DND-41 (cell line): ENCODE measurements around the gene KCNIP1.

Experiments
- ATAC-seq: fragments of 200-7000 bp; cut with Tn5 transposase; 3 replicates; pipeline ENCODE4 v1.9.1; 2021; ENCODE audit warnings: low read depth; ENCODE audit not compliant: insufficient read depth
- DNase-seq: peaks from one replicate; pipeline ENCODE4 v3.0.0-alpha.2; 2020
- H2AFZ ChIP-seq: 2 replicates; pipeline ENCODE4 v1.6.0; 2012; ENCODE audit warnings: low read depth, low read length
- H3K27ac ChIP-seq: 2 replicates; pipeline ENCODE4 v1.5.1; 2012; ENCODE audit warnings: low read length, inconsistent platforms
- H3K27me3 ChIP-seq: fragments of 200-600 bp; sonication (generic); 2 replicates; pipeline ENCODE4 v1.6.0; 2012; ENCODE audit warnings: low read length, mild to moderate bottlenecking, inconsistent platforms; ENCODE audit not compliant: insufficient read depth, poor library complexity
- H3K36me3 ChIP-seq: 2 replicates; pipeline ENCODE4 v1.5.1; 2012; ENCODE audit warnings: low read length, inconsistent platforms; ENCODE audit not compliant: insufficient read depth
- H3K4me1 ChIP-seq: 2 replicates; pipeline ENCODE4 v1.5.1; 2012; ENCODE audit warnings: mild to moderate bottlenecking, low read length; ENCODE audit not compliant: insufficient read depth
- H3K4me2 ChIP-seq: 2 replicates; pipeline ENCODE4 v1.6.0; 2012; ENCODE audit warnings: mild to moderate bottlenecking, moderate library complexity, low read length, inconsistent platforms; ENCODE audit not compliant: insufficient read depth
- H3K4me3 ChIP-seq, 2 experiments: fragments of 200-600 bp in 1 of 2; shearing (Covaris generic) in 1 of 2; 2 replicates each; pipeline ENCODE4 v1.5.1; 2012 to 2016; ENCODE audit warnings: inconsistent platforms in 2 of 2, low read length in 2 of 2, mild to moderate bottlenecking in 2 of 2, low read depth in 1 of 2, moderate library complexity in 1 of 2
- H3K79me2 ChIP-seq: 2 replicates; pipeline ENCODE4 v1.6.0; 2012; ENCODE audit warnings: low read length, inconsistent platforms; ENCODE audit not compliant: insufficient read depth
- H3K9ac ChIP-seq: 2 replicates; pipeline ENCODE4 v1.6.0; 2012; ENCODE audit warnings: low read depth, mild to moderate bottlenecking, inconsistent platforms, low read length, moderate library complexity
- H3K9me3 ChIP-seq: 2 replicates; pipeline ENCODE4 v1.5.1; 2012; ENCODE audit warnings: low read length, moderate library complexity, mild to moderate bottlenecking, inconsistent platforms; ENCODE audit not compliant: insufficient read depth, severe bottlenecking
- H4K20me1 ChIP-seq: 2 replicates; pipeline ENCODE4 v1.6.0; 2012; ENCODE audit warnings: low read length; ENCODE audit not compliant: insufficient read depth
- CTCF ChIP-seq: IDR thresholded peaks from 2 replicates; pipeline ENCODE4 v1.5.1; 2012; ENCODE audit warnings: borderline replicate concordance, low read length, moderate library complexity, mild to moderate bottlenecking; ENCODE audit not compliant: poor library complexity, severe bottlenecking; ENCODE audit errors: extremely low read depth
- EZH2 ChIP-seq: IDR thresholded peaks from 3 replicates; pipeline ENCODE4 v1.6.1; 2012; ENCODE audit warnings: borderline replicate concordance, low read depth, mild to moderate bottlenecking, moderate library complexity, low read length, inconsistent platforms; ENCODE audit not compliant: severe bottlenecking

Gene KCNIP1

GRCh38 chr5:170644501-170644900 lies 140.7 kb downstream of the KCNIP1 start:
- Histone ChIP-seq H3K27ac (no peak overlapping the region), H3K4me3 (no peak overlapping the region), H3K4me2 (no peak overlapping the region), H2AFZ (no peak overlapping the region), H3K27me3 (peaks cover 3% of the 10 kb centered on the region), H3K4me1 (no peaks in the 10 kb centered on the region), H4K20me1 (0 out of 2 replicates have a peak, but pooled peaks cover 4% of the 10 kb centered on the region), H3K36me3 (no peaks in the 10 kb centered on the region), H3K9me3 (no peaks in the 10 kb centered on the region), H3K9ac (no peak overlapping the region), H3K79me2 (no peaks in the 10 kb centered on the region)
- no peak for TF ChIP-seq CTCF
- TF ChIP-seq EZH2, result no peak
- ATAC-seq, result no peak
- DNase-seq, result no peak

GRCh38 chr5:170648541-170648940 lies 144.7 kb downstream of the KCNIP1 start:
- Histone ChIP-seq H3K4me3 (no peak overlapping the region), H3K79me2 (no peaks in the 10 kb centered on the region), H3K4me2 (no peak overlapping the region), H3K9ac (no peak overlapping the region), H3K9me3 (no peaks in the 10 kb centered on the region), H3K36me3 (no peaks in the 10 kb centered on the region), H4K20me1 (0 out of 2 replicates have a peak, but pooled peaks cover 2% of the 10 kb centered on the region), H2AFZ (no peak overlapping the region), H3K4me1 (no peaks in the 10 kb centered on the region), H3K27me3 (peaks cover 18% of the 10 kb centered on the region), H3K27ac (no peak overlapping the region)
- ATAC-seq (no peak), DNase-seq (no peak)
- TF ChIP-seq EZH2 (no peak), CTCF (no peak)

GRCh38 chr5:170650850-170651249 lies 147.0 kb downstream of the KCNIP1 start:
- no peaks in the 10 kb centered on the region for H3K4me1 ChIP-seq
- no peaks in the 10 kb centered on the region for H3K9me3 ChIP-seq
- H3K27me3 ChIP-seq, result peaks cover 34% of the 10 kb centered on the region
- H3K79me2 ChIP-seq, result no peaks in the 10 kb centered on the region
- TF ChIP-seq EZH2 (no peak), CTCF (no peak)
- no peak overlapping the region for H3K4me2 ChIP-seq
- H2AFZ ChIP-seq, result no peak overlapping the region
- H3K4me3 ChIP-seq, result no peak overlapping the region
- H3K9ac ChIP-seq, result no peak overlapping the region
- no peaks in the 10 kb centered on the region for H3K36me3 ChIP-seq
- no peaks in the 10 kb centered on the region for H4K20me1 ChIP-seq
- ATAC-seq, result no peak
- no peak overlapping the region for H3K27ac ChIP-seq
- DNase-seq, result no peak

- no peak overlapping the region for H3K9ac ChIP-seq
Observed at GRCh38 chr5:170651604-170652277, 147.9 kb downstream of the KCNIP1 start.

More at GRCh38 chr5:170651604-170652277, 147.9 kb downstream of the KCNIP1 start:
- Histone ChIP-seq H3K79me2 (no peaks in the 10 kb centered on the region), H3K36me3 (no peaks in the 10 kb centered on the region), H3K9me3 (no peaks in the 10 kb centered on the region), H3K27ac (no peak overlapping the region), H3K4me2 (no peak overlapping the region), H2AFZ (no peak overlapping the region), H3K4me3 (no peak overlapping the region), H4K20me1 (no peaks in the 10 kb centered on the region), H3K4me1 (no peaks in the 10 kb centered on the region), H3K27me3 (peaks cover 42% of the 10 kb centered on the region)
- no peak for DNase-seq
- no peak for ATAC-seq
- no peak for TF ChIP-seq CTCF
- no peak for TF ChIP-seq EZH2
